ENCODE results near the gene ANO1.

Gene ANO1

GRCh38 chr11:70168405-70168754 lies 90.3 kb downstream of the ANO1 start:
- no peak for DNase-seq

GRCh38 chr11:70169127-70169526 lies 91.0 kb downstream of the ANO1 start:
- DNase-seq: peak in 2 of 3 donors; percentile 9 to 26

GRCh38 chr11:70169632-70170031 lies 91.5 kb downstream of the ANO1 start:
- DNase-seq: no peak

GRCh38 chr11:70170596-70171210 lies 92.6 kb downstream of the ANO1 start:
- DNase-seq: no peak

GRCh38 chr11:70173018-70173417 lies 94.9 kb downstream of the ANO1 start:
- no peak for DNase-seq

- no peak for DNase-seq
These were observed 96.6 kb downstream of the ANO1 start for GRCh38 chr11:70174547-70175235.

GRCh38 chr11:70175236-70175698 lies 97.2 kb downstream of the ANO1 start:
- no peak for DNase-seq

- peak; percentile 44 to 68 (median 53) for DNase-seq
These were observed 99.0 kb downstream of the ANO1 start for GRCh38 chr11:70176940-70177689.

GRCh38 chr11:70180906-70181305 lies 102.8 kb downstream of the ANO1 start:
- no peak for DNase-seq

GRCh38 chr11:70182266-70182665 lies 104.1 kb downstream of the ANO1 start:
- no peak for DNase-seq

- DNase-seq: no peak
These were observed 104.9 kb downstream of the ANO1 start for GRCh38 chr11:70183032-70183431.

- DNase-seq: no peak
These were observed 105.5 kb downstream of the ANO1 start for GRCh38 chr11:70183483-70184176.

GRCh38 chr11:70184396-70184795 lies 106.3 kb downstream of the ANO1 start:
- DNase-seq: no peak

- no peak for DNase-seq
These were observed 107.4 kb downstream of the ANO1 start for GRCh38 chr11:70185348-70186055.

- peak in 1 of 3 donors; percentile 10 for DNase-seq
These were observed 108.3 kb downstream of the ANO1 start for GRCh38 chr11:70186420-70186819.

GRCh38 chr11:70186936-70187335 lies 108.8 kb downstream of the ANO1 start:
- DNase-seq: no peak

- peak in 1 of 3 donors; percentile 7 for DNase-seq
These were observed 109.7 kb downstream of the ANO1 start for GRCh38 chr11:70187771-70188170.

- DNase-seq: peak in 1 of 3 donors; percentile 5
These were observed 111.5 kb downstream of the ANO1 start for GRCh38 chr11:70189622-70190021.

- peak; percentile 62 to 86 (median 69) for DNase-seq
These were observed 113.5 kb downstream of the ANO1 start for GRCh38 chr11:70191495-70192140.

GRCh38 chr11:70192666-70193410 lies 114.7 kb downstream of the ANO1 start:
- DNase-seq: no peak
